NCI-H446 (cell line): Measurements from ENCODE around the gene JAK1.

Experiments
- DNase-seq, 2 experiments: peaks; one replicate each; lab custom pipeline; 2025; lab: John Stamatoyannopoulos, UW

Gene JAK1

DNA sequence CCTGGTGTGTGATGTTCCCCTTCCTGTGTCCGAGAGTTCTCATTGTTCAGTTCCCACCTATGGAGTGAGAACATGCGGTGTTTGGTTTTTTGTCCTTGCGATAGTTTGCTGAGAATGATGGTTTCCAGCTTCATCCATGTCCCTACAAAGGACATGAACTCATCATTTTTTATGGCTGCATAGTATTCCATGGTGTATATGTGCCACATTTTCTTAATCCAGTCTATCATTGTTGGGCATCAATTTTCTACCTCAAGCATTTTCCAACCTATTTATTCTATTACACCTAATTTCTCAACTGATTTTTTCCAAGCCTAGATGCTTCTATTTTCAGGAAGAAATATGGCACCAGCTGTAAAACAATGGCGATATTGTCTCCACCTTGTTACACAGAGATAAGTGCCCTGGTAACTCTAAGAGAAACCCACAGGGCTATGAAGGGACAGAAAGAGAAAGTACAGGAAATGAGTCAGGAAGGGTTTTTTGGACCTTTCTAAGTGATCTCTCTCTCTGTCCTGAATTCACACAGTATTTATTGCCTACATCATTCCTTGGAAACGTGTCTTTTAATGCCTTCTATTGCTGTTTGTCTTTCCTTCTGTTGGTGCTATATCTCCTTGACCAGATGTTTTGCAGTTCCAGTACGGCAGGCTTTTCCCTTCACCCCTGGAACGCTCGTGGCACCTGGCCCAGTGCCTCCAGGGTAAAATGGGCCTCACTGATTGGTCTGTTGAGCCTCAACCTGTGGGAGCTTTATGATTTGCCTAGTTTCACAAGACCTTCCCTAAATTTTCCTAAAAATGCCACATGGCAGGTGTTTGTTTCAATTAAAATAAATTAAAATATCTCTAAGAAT, 14.6 kb upstream of the JAK1 start:
- no peak for DNase-seq

DNA sequence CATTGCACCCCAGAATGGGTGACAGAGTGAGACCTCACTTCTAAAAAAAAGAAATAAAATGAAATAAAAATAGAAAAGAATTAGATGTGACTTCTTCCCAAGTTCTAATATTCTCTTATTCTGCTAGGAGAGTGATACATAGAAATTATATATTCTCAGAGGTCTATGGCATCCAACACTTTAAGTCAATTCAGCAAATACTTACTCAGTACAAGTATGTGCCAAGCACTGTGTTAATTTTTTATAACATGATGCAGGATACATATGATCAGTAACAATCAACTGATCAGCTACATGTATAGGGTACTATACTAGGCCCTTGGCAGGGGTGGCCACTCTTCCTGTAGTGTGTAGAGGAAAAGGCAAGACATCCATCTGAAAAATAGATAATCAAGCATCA, 13.0 kb upstream of the JAK1 start:
- no peak for DNase-seq

DNA sequence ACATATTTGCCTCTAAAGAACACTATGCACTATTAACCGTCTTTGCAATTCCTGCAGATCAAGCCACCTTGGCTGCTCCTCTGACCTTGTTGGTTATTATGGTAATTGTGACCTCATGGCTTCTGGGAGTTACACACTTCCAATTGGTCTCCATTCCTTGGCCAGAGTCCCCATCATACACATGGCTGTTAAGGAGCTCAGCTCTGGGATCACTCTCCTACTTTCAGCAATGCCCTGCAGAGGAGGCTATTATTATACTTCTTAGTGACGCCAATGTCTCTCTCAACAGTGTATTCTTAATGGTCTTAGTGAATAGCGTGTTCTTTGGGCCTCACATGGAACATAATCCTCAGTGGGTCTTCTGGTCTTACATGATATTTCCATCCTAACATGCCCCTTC, 10.0 kb upstream of the JAK1 start:
- no peak for DNase-seq

DNA sequence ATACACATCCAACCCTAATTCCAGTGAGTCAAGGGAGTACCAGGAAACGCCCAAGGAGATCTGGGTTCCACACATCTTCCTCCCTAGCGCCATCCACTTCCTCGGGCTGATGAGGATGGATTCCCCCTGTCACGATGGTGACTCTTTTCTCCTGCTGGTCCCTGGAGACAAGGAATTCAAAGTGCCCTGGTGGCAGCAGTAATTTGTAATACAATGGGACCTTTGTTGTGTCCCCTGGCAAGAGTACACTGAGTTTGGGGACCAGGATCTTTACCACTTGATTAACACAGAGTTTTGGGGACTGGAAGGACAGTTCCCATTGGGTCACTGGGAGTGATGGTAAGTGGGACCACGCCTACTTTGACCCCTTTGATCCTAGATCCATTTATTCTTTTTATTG, 9.4 kb upstream of the JAK1 start:
- no peak for DNase-seq

DNA sequence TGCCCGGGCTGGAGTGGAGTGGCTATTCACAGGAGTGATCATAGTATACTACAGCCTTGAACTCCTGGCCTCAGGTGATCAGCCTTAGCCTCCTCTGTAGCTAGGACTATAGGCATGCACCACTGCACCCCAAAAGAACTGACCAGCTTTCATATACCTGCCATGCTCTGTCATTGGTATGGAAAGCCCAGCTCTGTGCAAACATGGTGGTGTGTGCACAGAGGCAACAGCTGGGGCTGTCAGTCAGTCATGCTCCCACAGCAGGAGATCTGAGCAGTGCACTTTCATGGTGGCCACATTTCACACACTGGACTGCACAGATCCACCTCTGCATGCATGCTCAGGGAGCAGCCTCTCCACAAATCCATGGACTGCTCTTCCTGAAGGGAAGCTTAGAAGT, 8.8 kb upstream of the JAK1 start:
- no peak for DNase-seq

DNA sequence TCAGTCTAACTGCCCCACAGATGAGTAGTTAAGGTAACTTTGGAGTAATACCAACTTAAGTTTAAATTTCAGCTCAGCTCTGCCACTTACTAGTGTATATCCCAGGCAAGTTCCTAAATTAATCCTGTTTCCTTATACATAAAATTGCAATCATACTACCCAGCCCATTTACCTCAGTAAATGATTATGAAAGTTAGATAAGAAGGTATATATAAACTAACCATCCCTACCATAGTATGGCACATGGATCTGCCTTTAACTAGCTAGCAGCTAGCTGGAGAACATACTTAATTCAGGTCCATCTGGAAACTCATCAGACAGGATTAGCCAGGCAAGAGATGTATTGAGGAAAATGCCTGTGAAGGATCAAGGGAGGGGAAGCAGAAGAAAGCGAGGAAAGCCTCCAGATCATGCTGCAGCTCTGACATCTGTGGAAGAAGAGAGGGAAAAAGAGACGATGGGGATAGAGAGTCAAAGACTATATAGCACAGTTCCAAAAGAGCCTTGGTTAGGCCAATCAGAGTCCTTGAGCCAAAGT, 8.0 kb upstream of the JAK1 start:
- DNase-seq: no peak

DNA sequence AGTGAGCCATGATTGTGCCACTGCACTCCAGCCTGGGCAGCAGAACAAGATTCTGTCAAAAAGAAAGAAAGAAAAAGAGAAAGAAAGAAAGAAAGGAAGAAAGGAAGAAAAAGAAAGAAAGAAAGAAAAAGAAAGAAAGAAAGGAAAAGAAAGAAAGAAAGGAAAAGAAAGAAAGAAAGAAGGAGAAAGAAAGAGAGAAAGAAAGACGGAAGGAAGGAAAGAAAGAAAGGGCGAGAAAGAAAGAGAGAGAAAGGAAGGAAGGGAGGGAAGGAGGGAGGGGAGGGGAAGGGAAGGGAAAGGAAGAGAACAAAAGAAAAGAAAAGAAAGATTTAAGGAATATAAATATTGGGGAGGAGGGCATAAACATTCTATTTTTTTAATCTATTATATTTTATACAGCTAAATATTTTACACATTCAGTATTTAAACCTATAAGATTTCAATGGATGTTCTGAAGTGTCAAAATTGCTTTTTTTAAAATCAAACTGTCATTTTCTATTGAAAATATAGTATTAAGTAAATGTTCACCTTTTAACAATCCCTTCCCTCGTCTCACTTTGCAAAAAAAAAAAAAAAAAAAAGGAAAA, 6.8 kb upstream of the JAK1 start:
- no peak for DNase-seq

DNA sequence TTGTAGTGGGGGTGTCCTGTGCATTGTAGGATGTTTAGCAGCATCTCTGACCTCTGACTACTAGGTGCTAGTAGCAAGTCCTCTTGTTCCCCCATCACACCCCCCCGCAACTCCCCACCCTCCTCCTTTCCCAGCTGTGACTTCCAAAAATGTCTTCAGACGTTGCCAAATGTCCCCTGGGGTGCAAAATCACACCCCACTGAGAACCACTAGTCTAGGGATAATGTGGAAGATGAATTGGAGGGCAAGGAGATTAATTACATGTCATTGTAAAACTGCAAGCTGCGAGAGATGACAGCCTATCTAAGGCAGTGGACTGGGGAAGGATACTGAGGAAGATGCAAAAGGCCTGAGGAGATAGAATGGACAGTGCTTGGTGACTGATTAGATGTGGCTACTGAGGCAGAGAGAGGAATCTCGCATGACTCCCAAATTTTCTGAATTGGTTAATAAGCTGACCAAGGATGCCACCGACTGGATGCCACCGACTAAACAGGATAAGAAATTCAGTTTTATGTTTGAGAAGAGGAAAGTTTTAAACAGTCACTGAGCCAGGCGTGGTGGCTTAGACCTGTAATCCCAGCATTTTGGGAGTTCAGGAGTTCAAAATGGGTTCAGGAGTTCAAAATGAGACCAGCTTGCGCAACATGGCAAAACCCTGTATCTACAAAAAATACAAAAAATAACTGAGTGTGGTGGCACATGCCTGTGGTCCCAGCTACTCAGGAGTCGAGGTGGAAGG, 3.1 kb upstream of the JAK1 start:
- DNase-seq: no peak

DNA sequence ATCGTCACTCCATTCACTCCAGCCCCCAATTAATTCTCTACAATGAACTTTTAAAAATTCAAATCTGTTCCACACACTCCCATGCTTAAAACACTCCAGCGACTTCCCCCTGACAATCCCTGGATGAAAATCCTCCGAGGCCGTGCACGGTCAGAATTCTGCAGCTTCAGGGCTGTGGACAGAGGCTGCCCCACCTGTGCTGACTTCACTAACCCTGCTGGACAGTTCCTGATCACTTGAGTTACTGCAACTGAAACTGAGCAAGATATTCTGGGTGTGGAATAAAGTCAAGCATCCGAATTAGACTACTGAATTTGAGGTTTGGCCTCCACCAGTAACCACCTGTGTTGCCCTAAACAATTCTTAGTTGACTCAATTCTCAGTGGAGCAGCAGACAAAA, 1.0 kb upstream of the JAK1 start:
- no peak for DNase-seq

DNA sequence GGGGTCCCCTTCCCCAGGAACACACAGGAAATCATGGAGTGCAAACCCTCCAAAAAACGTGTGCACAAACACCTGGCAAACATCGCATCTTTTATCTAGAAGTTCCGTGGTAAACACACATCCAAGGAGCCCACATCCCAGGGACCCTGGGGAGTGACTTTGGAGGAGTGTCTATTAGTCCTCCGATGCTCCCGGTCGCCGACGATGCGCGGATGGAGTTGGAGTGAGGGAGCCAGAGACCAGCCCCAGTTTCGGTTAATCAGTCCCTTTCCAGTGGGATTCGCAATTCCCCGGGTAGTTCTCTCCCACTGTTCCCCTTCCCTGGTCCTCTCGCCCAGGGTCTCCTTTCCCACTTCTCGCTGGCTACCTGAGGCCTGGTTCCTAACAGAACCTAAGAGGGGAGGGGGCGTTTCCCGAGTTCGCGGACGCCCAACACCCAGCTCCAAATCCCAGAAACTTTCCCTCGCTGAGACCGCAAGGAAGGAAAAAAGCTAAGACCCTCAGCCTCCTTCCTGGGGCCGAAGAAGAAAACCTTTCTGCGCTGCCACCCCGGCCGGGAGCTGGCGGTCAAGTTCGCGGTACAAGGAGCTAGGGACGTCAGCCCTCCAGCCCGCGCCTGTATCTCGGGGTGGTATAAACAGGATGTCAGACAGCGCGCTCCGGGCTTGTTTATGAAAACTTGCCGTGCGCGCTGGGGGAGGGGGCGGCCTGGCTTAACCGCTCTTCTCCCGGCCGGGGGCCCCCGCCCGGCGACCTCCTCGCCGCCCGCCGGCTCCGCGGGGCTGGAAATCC, 787 bp downstream of the JAK1 start:
- peak in 1 of 2 experiments; percentile 39 for DNase-seq

DNA sequence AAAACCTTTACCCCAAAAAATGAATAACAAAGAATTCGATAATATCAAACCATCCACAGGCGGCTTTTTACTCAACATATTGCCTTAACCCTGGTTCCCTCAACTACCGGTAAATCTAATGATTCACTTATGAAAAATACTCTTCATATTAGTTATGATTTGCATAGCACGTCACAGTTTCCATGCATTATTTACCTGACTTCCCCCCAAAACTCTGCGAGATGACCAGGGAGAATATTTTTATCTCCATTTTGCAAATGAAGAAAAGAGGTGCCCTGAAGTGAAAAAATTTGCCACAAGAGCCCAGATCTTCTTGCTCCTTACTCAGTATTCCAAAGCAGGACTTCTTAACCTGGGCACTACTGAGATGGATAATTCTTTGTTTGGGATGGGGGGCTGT, 2.9 kb downstream of the JAK1 start:
- DNase-seq: no peak

DNA sequence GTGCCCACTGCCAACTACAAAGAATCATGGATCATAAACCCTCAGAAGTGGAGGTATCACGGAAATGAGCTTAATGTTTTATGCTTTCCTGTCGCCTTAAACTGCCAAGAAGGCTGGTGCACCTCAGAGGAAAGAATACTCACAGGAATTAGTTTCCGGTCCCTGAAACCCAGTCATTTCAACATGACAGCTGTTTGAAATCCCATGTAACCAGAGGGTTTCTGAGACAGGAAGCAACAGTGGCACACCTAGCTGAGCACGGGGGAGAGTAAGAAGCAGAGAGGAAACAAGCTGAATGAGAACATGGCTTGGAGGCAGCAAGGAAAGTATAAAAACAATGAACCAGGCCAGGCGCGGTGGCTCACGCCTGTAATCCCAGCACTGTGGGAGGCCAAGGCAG, 3.9 kb downstream of the JAK1 start:
- DNase-seq: no peak

DNA sequence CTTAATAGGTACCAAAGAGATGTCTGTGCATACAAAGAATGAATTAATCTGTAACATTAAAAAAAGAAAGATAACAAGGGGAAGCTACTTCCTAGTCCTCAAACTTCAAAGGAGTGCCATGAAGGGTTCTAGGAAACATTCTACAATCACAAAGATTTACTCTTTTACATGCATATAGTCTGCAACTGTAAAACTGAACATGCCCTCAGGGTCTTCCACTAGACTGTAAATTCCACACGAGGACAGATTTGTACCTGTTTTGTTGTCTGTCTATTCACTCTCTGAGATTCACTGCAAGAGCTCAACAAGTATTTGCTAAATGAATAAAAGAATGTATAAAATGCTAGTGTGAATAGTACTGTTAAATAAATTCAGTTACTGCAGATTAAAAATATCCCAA, 4.4 kb downstream of the JAK1 start:
- DNase-seq: no peak

DNA sequence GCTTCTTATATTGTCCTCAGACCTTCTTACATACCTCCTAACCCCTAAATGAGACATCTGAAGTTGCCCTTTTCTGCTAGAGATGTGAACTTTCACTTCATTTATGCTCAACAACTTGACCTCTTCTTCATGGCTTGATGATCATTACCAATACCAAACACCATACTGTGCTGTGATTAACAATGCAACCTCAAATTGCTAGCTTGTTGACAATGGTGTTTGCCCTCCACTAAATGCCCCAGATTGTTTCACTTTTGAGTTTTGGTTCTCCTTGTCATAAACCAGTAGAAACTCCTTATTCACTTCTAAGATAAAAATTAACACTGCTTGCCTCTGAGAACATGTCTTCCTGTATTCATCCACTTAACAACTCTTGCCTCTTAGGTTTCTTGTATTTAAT, 5.6 kb downstream of the JAK1 start:
- no peak for DNase-seq

DNA sequence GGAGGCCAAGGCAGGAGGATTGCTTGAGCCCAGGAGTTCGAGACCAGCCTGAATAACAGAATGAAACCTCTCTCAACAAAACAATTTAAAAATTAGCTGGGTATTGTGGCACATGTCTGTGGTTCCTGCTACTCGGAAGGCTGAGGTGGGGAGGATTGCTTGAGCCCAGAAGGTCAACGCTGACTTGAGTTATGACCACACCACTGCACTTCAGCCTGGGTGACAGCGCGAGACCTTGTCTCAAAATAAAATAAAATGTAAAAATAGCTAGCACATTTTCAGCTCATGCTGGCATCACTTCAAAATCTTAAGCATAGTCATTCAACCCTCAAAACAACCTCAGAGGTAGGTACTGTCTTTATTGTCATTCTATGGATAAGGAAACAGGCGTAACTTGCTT, 6.4 kb downstream of the JAK1 start:
- no peak for DNase-seq

DNA sequence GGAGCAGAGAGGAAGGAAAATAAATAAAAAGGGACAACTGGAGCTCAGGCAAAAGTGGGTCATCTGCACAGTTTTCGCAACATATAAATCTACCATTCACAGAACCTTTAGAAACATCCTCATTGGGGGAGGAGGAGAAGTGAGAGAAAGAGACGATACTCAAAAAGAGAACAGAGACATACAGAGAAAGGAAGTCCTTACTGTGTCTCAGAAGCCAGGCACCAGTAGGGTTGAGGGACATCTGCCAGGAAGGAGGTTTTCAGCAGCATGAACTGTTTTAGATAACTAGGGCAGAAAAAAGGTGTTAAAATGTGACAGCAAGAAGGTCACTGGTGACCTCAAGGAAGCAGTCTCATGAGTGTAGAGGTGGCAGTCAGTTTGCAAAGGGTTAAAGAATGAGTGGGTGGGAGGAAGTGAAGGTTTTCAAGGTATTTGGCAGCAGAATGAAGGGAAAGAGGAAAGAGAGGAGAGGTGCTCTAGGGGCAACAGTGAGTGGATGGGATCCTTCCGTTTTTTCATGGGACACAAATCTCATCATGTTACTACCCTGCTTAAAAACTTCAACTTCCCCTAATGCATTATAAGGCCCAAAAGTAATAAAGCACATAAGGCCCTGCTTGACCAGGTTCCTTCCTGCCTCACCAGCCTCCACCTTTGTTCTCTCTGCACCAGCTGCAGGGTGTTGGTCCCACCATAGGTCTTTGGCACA, 9.5 kb downstream of the JAK1 start:
- peak in 1 of 2 experiments; percentile 11 for DNase-seq

DNA sequence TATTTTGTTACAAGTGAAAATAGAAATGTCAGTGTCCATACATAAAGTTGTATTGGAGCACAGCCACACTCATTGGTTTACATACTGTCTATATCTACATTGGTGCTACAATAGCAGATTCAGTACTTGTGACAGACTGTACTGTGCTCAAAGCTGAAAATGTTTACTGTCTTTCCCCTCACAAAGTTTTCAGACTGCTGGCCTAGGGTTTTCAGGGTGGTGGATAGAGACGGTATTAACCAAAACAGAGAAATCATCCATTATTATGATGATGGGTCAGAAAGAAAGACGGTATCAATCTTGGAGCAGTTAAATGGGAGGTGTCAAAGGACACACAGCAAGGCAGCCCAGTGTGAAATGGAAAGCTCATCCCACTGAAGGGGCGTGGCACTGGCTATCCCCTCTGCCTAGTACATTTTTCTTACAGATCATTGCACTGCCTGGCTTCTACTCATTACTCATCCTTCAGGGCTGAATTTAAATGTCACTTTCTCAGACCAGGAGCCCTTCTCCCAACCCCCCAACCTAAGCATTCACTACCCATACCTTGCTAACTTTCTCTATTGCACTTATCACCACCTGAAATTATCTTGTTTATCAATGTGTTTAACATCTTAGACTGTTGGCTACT, 10.2 kb downstream of the JAK1 start:
- peak in 1 of 2 experiments; percentile 13 for DNase-seq

DNA sequence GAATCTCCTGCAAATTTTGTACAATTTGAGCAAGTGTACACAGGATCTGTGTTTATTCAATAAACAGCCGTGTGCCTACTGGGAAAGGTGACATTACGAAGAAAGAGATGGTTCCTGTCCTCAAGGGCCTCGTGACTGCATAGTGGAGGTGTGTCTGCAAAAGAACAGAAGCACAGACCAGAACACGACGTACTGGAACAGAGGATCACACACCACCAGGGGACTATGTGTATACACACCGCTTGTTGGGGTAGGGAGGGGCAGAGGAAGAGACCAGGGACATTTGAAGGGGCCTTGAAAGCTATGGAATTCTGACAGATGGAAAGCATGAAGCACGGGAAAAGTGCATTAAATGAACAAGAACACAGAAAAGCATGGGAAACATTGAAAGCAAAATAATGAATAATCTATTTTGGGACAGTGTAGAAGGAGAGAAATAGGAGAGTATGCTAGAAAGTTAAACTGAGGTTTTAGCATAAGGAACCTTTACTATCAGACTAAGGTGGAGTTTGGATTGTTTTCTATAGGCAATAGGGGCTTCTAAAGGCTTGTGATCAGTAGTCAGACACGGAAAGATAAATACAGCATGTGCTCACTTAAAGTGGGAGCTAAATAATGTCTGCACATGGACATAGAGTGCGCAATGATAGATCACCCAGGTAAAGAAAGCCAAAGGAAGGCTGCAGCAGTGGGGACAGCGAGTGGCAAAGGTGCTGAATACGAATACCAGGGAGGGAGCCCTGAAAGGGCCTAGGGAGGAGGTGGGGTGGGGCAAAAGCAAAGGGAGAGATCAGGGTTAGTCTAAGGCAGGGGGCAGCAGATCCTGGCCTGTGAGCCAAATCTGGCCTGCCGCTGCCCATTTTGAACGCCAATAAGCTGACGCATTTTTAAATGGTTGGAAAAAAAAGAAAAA, 11.0 kb downstream of the JAK1 start:
- no peak for DNase-seq

DNA sequence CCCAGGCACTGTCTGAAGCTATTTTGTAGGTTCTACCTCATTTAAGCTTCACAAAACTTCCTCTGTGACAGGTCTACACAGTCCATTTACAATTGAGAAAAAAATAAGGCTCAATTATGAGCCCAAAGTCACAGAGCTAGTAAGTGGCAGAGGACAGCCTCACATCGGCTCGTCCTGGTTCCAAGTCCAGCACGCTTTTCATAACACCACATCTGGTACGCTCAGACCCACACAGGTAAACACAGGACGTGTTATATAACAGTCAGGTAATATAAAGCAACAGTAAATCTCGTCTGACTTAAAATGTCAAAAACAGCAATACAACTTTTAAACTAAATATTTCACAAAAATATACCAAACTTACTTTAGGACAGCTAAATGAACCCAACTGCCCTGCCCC, 13.1 kb downstream of the JAK1 start:
- DNase-seq: no peak

DNA sequence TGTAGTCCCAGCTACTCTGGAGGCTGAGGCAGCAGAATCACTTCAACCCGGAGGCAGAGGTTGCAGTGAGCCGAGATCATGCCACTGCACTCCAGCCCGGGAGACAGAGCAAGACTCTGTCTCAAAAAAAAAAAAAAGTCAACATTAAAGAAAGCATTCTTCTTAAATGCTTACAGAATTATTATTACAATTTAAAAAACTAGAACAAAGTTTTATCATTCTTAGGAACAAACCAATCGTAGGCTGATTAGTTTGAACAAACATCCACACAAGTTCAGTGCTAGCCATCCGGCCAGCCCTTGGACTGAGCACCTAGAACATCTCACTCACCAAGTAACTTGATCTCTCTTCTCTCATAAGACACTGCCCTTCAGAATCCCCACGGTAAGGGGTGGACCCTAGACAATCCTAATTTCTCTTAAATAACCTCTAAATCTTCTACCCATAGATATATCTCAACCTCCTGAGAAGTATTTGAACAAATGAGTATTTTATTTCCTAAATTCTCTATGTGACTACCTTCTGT, 16.0 kb downstream of the JAK1 start:
- no peak for DNase-seq
